SKM-1 (cell line): Measurements from ENCODE around the gene RNF157.

Experiments used
- DNase-seq: peaks from one replicate; lab custom pipeline; 2025; ENCODE audit not compliant: unreplicated experiment; lab: John Stamatoyannopoulos, UW

RNF157 gene

GRCh38 chr17:76163919-76164318 is 76.4 kb downstream of the RNF157 start:
- no peak for DNase-seq

- no peak for DNase-seq
Observed at GRCh38 chr17:76161619-76162266, 78.5 kb downstream of the RNF157 start.

- no peak for DNase-seq
Observed at GRCh38 chr17:76160896-76161528, 79.3 kb downstream of the RNF157 start.

GRCh38 chr17:76159157-76159556 is 81.1 kb downstream of the RNF157 start:
- DNase-seq: no peak

GRCh38 chr17:76157759-76158158 is 82.5 kb downstream of the RNF157 start:
- no peak for DNase-seq

GRCh38 chr17:76156662-76156991 is 83.7 kb downstream of the RNF157 start:
- DNase-seq: no peak

GRCh38 chr17:76155988-76156661 is 84.2 kb downstream of the RNF157 start:
- DNase-seq: no peak

GRCh38 chr17:76154936-76155845 is 85.1 kb downstream of the RNF157 start:
- no peak for DNase-seq

- DNase-seq: no peak
Observed at GRCh38 chr17:76154292-76154691, 86.0 kb downstream of the RNF157 start.

GRCh38 chr17:76153640-76154039 is 86.7 kb downstream of the RNF157 start:
- no peak for DNase-seq

GRCh38 chr17:76153202-76153601 is 87.1 kb downstream of the RNF157 start:
- no peak for DNase-seq

- DNase-seq: no peak
Observed at GRCh38 chr17:76152591-76152990, 87.7 kb downstream of the RNF157 start.

- no peak for DNase-seq
Observed at GRCh38 chr17:76151896-76152454, 88.3 kb downstream of the RNF157 start.

GRCh38 chr17:76150712-76151622 is 89.3 kb downstream of the RNF157 start:
- no peak for DNase-seq

- no peak for DNase-seq
Observed at GRCh38 chr17:76149214-76149613, 91.1 kb downstream of the RNF157 start.

GRCh38 chr17:76148015-76148326 is 92.3 kb downstream of the RNF157 start:
- DNase-seq: no peak

GRCh38 chr17:76147211-76148014 is 92.9 kb downstream of the RNF157 start:
- DNase-seq: peak; percentile 20

- DNase-seq: no peak
Observed at GRCh38 chr17:76146053-76146851, 94.0 kb downstream of the RNF157 start.
